Measurements from ENCODE around the gene ADARB2.

DNA sequence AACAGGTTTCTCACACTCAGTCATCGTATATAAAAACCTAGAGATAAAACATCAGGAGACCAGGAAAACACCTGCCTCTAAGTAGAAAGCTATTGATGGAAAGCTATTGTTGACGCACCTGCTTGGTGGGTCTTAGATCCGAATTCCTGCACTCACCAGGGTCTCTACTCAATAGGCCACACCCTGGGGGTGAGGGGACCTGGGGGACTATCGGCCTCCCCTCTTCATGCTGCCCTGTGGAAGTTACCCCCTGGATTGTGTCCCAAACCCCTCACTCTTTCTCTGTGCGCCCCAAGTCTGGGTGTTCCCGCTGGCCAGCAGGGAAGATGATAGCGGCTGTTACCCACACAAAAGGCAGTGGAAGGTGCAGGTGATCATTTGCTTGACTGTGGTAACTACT lies 368.1 kb downstream of the ADARB2 start:
- TF ChIP-seq RB1 (IDR thresholded peaks at IDR 0.05; ENCODE audit: borderline replicate concordance) = no peak
- no peak for TF ChIP-seq HCFC1 (IDR thresholded peaks at IDR 0.05; ENCODE audit: low read length)
- TF ChIP-seq CHD1 (IDR thresholded peaks at IDR 0.05; ENCODE audit: low read depth, low read length) = no peak
- TF ChIP-seq, protein P1, sequence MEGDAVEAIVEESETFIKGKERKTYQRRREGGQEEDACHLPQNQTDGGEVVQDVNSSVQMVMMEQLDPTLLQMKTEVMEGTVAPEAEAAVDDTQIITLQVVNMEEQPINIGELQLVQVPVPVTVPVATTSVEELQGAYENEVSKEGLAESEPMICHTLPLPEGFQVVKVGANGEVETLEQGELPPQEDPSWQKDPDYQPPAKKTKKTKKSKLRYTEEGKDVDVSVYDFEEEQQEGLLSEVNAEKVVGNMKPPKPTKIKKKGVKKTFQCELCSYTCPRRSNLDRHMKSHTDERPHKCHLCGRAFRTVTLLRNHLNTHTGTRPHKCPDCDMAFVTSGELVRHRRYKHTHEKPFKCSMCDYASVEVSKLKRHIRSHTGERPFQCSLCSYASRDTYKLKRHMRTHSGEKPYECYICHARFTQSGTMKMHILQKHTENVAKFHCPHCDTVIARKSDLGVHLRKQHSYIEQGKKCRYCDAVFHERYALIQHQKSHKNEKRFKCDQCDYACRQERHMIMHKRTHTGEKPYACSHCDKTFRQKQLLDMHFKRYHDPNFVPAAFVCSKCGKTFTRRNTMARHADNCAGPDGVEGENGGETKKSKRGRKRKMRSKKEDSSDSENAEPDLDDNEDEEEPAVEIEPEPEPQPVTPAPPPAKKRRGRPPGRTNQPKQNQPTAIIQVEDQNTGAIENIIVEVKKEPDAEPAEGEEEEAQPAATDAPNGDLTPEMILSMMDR (IDR thresholded peaks at IDR 0.05 in 2 of 3, conservative IDR thresholded peaks at IDR 0.05 in 1 of 3; ENCODE audit: control insufficient read depth in 2 of 3, extremely low read depth in 1 of 3, insufficient read depth in 1 of 3, low read depth in 3 of 3, low read length in 3 of 3) = no peak
- no peak for TF ChIP-seq MYC (IDR thresholded peaks at IDR 0.05; ENCODE audit: insufficient read depth, insufficient read length, insufficient replicate concordance, low read length, severe bottlenecking)
- TF ChIP-seq TBL1XR1 (IDR thresholded peaks at IDR 0.05; ENCODE audit: low read depth, low read length) = no peak
- no peak for TF ChIP-seq SP1 (IDR thresholded peaks at IDR 0.05; ENCODE audit: low read depth, low read length)
- no peak for TF ChIP-seq ZZZ3 (IDR thresholded peaks at IDR 0.05; ENCODE audit: control insufficient read depth, insufficient read length, low read depth)

All from GM12878 (cell line).